Endothelial cell of umbilical vein (primary cell): Measurements from ENCODE around the gene KIF3A. TPM values are rescaled to one million over a fixed set of nuclear protein-coding genes. Genes with fewer than 3 reads are reported as not detected.

Experiments
- BruUV-seq: library from RNA; stranded (reverse); fragments of 400-500 nt; replicated peaks from 2 replicates; lab custom pipeline; 2021; lab: Mats Ljungman, UMichigan
- CTCF ChIA-PET: fragments of 300-600, 350-600 bp; sonication (Branson Sonifier 250); formaldehyde crosslinking; loops from one replicate; lab custom pipeline; 2021; ENCODE audit warnings: antibody characterized with exemption, inconsistent platforms; lab: Charles Lee
- POLR2A ChIA-PET: fragments of 300-600, 350-600 bp; sonication (Branson Sonifier 250); formaldehyde crosslinking; loops from one replicate; lab custom pipeline; 2021; ENCODE audit warnings: antibody characterized with exemption, inconsistent platforms; lab: Charles Lee
- DNase-seq: peaks from one replicate; pipeline ENCODE4 v3.0.0-alpha.2; 2011; ENCODE audit warnings: low read depth, low spot score
- FAIRE-seq: peaks from 2 replicates; lab custom pipeline; 2011; peaks lifted over from hg19 to GRCh38; lab: Jason Lieb, UNC
- H2AFZ ChIP-seq: 2 replicates; pipeline ENCODE4 v1.6.0; 2012; ENCODE audit warnings: low read depth, low read length, control low read depth, inconsistent platforms
- H3K27ac ChIP-seq: 2 replicates; pipeline ENCODE4 v1.5.1; 2011; ENCODE audit warnings: low read depth, mild to moderate bottlenecking, control low read depth, low read length, moderate library complexity; ENCODE audit not compliant: insufficient read depth
- H3K27me3 ChIP-seq, 2 experiments: 2 replicates each; pipeline versions ENCODE4 v1.6.0 to v1.6.1; 2011; ENCODE audit warnings: low read length in 2 of 2, mixed read lengths in 1 of 2; ENCODE audit not compliant: control insufficient read depth in 2 of 2, insufficient read depth in 2 of 2
- H3K36me3 ChIP-seq, 2 experiments: 2 replicates in 1 of 2; 3 replicates in 1 of 2; pipeline ENCODE4 v1.5.1; 2011; ENCODE audit warnings: low read length in 2 of 2, mild to moderate bottlenecking in 1 of 2, moderate library complexity in 1 of 2; ENCODE audit not compliant: control insufficient read depth in 2 of 2, insufficient read depth in 2 of 2; ENCODE audit errors: extremely low read depth in 1 of 2
- H3K4me1 ChIP-seq: 3 replicates; pipeline ENCODE4 v1.5.1; 2011; ENCODE audit warnings: mild to moderate bottlenecking, low read length; ENCODE audit not compliant: control insufficient read depth, insufficient read depth; ENCODE audit errors: extremely low read depth
- H3K4me2 ChIP-seq: 2 replicates; pipeline ENCODE4 v1.6.1; 2011; ENCODE audit warnings: low read length, control low read depth, mixed read lengths; ENCODE audit not compliant: insufficient read depth
- H3K4me3 ChIP-seq, 3 experiments: fragments of 200-600 bp in 1 of 3; sonication (generic), shearing (Covaris generic) in 1 of 3; replicated peaks in 1 of 3; 2 replicates each; pipeline ENCODE4 v1.5.1; 2011 to 2016; ENCODE audit warnings: control low read depth in 3 of 3, low read length in 3 of 3, mild to moderate bottlenecking in 2 of 3, inconsistent platforms in 1 of 3, low read depth in 1 of 3, moderate library complexity in 1 of 3; ENCODE audit not compliant: insufficient read depth in 1 of 3
- H3K79me2 ChIP-seq: 2 replicates; pipeline ENCODE4 v1.6.0; 2012; ENCODE audit warnings: low read length, inconsistent platforms; ENCODE audit not compliant: control insufficient read depth, insufficient read depth
- H3K9ac ChIP-seq: replicated peaks from 2 replicates; pipeline ENCODE3; 2011; ENCODE audit warnings: low read length, control low read depth; ENCODE audit not compliant: insufficient read depth; ENCODE audit errors: extremely low read depth
- H3K9me1 ChIP-seq: replicated peaks from 3 replicates; pipeline ENCODE4 v1.6.0; 2011; ENCODE audit warnings: mild to moderate bottlenecking, low read length; ENCODE audit not compliant: control insufficient read depth, insufficient read depth; ENCODE audit errors: extremely low read depth
- H3K9me3 ChIP-seq: replicated peaks from 2 replicates; pipeline ENCODE4 v1.5.1; 2012; ENCODE audit warnings: low read length, inconsistent platforms; ENCODE audit not compliant: control insufficient read depth, insufficient read depth
- H4K20me1 ChIP-seq: replicated peaks from 2 replicates; pipeline ENCODE3; 2011; ENCODE audit warnings: mild to moderate bottlenecking, low read length; ENCODE audit not compliant: control insufficient read depth, insufficient read depth; ENCODE audit errors: extremely low read depth
- EZH2 ChIP-seq: IDR thresholded peaks from 2 replicates; pipeline ENCODE4 v1.6.1; 2012; ENCODE audit warnings: borderline replicate concordance, low read depth, mild to moderate bottlenecking, moderate library complexity, low read length, inconsistent platforms; ENCODE audit not compliant: severe bottlenecking
- FOS ChIP-seq: IDR thresholded peaks from 2 replicates; pipeline ENCODE4 v1.6.1; 2011; ENCODE audit warnings: mild to moderate bottlenecking, low read length, moderate library complexity, borderline replicate concordance; ENCODE audit not compliant: insufficient read depth
- GATA2 ChIP-seq: IDR thresholded peaks from 2 replicates; pipeline ENCODE4 v1.7.0; 2011; ENCODE audit warnings: low read depth, mild to moderate bottlenecking, moderate library complexity, mixed read lengths, low read length; ENCODE audit not compliant: insufficient read length, insufficient read depth
- JUN ChIP-seq: IDR thresholded peaks from 2 replicates; pipeline ENCODE4 v1.6.1; 2011; ENCODE audit warnings: borderline replicate concordance, low read depth; ENCODE audit not compliant: insufficient read length, insufficient read depth
- POLR2AphosphoS5 ChIP-seq: IDR thresholded peaks from 2 replicates; pipeline ENCODE4 v1.6.1; 2012; ENCODE audit warnings: low read depth, mild to moderate bottlenecking, control low read depth, low read length, moderate library complexity; ENCODE audit not compliant: insufficient read depth
- dilution Hi-C: fragments of 300-500 bp; cut with MboI; formaldehyde crosslinking; loops from one replicate; pipeline ENCODE4 v1.15.0; 2019; ENCODE audit warnings: low sequenced_read_pairs; ENCODE audit not compliant: extremely low pct_ligation_motif_present
- intact Hi-C: fragments of 100-400 bp; cut with micrococcal nuclease; formaldehyde crosslinking; loops from one replicate; pipeline ENCODE4 v1.10.0; 2022
- polyA plus RNA-seq, 4 experiments: library from polyadenylated mRNA; depleted of rRNA in 3 of 4; stranded (reverse) in 3 of 4; unstranded in 1 of 4; fragments of >200 nt; gene quantifications; 2 replicates each; pipeline versions ENCODE4 v1.2.1 to v1.2.3, GENCODE V29; 2011 to 2012; ENCODE audit warnings: missing spikeins in 1 of 4
- total RNA-seq: library from RNA; stranded (reverse); gene quantifications from 2 replicates; pipeline ENCODE4 v1.2.3, GENCODE V29; 2021
- TF ChIP-seq, protein P1 (sequence below), 2 donors: IDR thresholded peaks; 1 replicate in 1 of 2; 2 replicates in 1 of 2; pipeline ENCODE4 v1.5.1; 2011; ENCODE audit warnings: low read length in 2 of 2, mild to moderate bottlenecking in 2 of 2, moderate library complexity in 2 of 2, control low read depth in 1 of 2, inconsistent platforms in 1 of 2, low read depth in 1 of 2; ENCODE audit not compliant: insufficient read depth in 1 of 2; ENCODE audit errors: extremely low read depth in 1 of 2
- TF ChIP-seq, protein P2 (sequence below): IDR thresholded peaks from 2 replicates; pipeline ENCODE4 v1.6.1; 2011; ENCODE audit not compliant: insufficient read depth, insufficient read length

KIF3A gene
- total and polyA plus RNA-seq, 2 donors (not counting 3 experiments of a cell fraction or from before 2014, with no cell fraction given), result 3.3 to 11.2 TPM

DNA sequence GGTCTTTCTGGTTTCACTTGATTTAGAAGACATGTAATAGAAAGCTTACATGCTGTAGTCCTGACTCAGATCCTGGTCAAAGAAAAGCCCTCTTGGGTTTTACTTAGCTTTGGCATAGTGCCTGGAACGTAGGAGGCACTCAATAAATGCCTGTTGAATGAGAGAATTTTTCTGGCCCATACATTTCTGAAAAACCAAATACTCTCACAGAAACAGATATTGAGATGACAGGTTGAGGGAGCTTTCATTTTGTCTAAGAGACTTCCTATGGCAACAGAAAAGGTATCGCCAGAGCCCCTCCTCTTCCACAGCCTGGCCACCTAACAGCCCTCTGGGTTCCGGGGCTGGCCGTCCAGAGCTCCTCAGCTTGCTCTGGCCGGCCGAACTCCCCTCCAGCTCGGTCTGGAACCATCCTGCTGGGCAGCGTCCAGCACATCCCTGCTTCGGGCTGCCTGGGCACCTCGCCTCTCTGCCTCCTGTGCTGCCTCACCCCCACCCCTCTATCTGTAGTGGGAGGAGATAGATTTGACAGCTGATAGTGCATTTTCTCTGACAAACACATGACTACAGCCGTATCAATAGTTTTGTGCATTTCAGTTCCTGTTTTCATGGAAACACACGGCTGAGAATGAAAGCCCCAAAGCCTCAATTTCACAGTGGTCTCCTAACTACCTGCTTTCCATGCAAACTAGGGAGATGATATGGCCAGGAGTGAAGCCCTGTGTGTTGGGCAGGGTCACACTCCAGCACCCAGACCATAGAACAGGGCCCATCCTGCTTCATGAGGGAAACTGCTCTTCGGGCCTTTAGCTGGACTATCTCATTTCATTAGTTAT, 62.5 kb downstream of the KIF3A start:
- Histone ChIP-seq H3K9ac (no peak overlapping the region), H3K36me3 (no peaks in the 10 kb centered on the region), H2AFZ (no peak overlapping the region), H3K9me1 (no peaks in the 10 kb centered on the region), H3K27me3 (no peaks in the 10 kb centered on the region), H4K20me1 (no peaks in the 10 kb centered on the region), H3K9me3 (no peaks in the 10 kb centered on the region), H3K27ac (peak overlapping the region; percentile 29), H3K4me1 (peaks cover 13% of the 10 kb centered on the region), H3K4me2 (no peak overlapping the region), H3K4me3 (no peak overlapping the region), H3K79me2 (no peaks in the 10 kb centered on the region)
- TF ChIP-seq, protein P1, sequence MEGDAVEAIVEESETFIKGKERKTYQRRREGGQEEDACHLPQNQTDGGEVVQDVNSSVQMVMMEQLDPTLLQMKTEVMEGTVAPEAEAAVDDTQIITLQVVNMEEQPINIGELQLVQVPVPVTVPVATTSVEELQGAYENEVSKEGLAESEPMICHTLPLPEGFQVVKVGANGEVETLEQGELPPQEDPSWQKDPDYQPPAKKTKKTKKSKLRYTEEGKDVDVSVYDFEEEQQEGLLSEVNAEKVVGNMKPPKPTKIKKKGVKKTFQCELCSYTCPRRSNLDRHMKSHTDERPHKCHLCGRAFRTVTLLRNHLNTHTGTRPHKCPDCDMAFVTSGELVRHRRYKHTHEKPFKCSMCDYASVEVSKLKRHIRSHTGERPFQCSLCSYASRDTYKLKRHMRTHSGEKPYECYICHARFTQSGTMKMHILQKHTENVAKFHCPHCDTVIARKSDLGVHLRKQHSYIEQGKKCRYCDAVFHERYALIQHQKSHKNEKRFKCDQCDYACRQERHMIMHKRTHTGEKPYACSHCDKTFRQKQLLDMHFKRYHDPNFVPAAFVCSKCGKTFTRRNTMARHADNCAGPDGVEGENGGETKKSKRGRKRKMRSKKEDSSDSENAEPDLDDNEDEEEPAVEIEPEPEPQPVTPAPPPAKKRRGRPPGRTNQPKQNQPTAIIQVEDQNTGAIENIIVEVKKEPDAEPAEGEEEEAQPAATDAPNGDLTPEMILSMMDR (IDR thresholded peaks at IDR 0.05; ENCODE audit: extremely low read depth in 1 of 2, insufficient read depth in 1 of 2, low read depth in 1 of 2, low read length in 2 of 2), result no peak
- TF ChIP-seq GATA2 (no peak), JUN (peak; percentile 8), POLR2AphosphoS5 (no peak), EZH2 (no peak), FOS (peak; percentile 25)
- TF ChIP-seq, protein P2, sequence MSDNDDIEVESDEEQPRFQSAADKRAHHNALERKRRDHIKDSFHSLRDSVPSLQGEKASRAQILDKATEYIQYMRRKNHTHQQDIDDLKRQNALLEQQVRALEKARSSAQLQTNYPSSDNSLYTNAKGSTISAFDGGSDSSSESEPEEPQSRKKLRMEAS, result no peak
- BruUV-seq, result no TSS peak
- dilution Hi-C loops (no loop called here), intact Hi-C loops (no loop called here)
- peak; percentile 76 for DNase-seq
- CTCF ChIA-PET, result interaction anchor here (0.8 to 1.3 kb wide), 4 partner anchors 40 to 148 kb away, joined by 3 to 6 read pairs (median 4); no protein-coding TSS in a partner anchor
- POLR2A ChIA-PET, result interaction anchor here (0.7 kb wide), 1 partner anchor 29 kb away, joined by 3 read pairs; no protein-coding TSS in a partner anchor
- peak; percentile 68 for FAIRE-seq
